ENCODE data around the gene TFAP2B.
A peak's percentile ranks its signal among the peaks of the same experiment; 100 is the strongest.

Gene TFAP2B

GRCh38 chr6:50816947-50817645 lies 1.6 kb upstream of the TFAP2B start:
- Histone ChIP-seq H3K36me3 (ENCODE audit: control insufficient read depth, insufficient read depth, low read length, severe bottlenecking) (no peaks in the 10 kb centered on the region), H3K27me3 (replicated peaks; ENCODE audit: control insufficient read depth, insufficient read depth, low read length) (peaks cover 52% of the 10 kb centered on the region), H3K4me1 (ENCODE audit: control insufficient read depth, insufficient read depth, low read length) (no peaks in the 10 kb centered on the region), H3K9ac (ENCODE audit: low read length) (no peak overlapping the region), H3K4me3 (ENCODE audit: low read length) (no peak overlapping the region), H3K9me3 (ENCODE audit: control insufficient read depth, low read length) (no peaks in the 10 kb centered on the region)
- no peak for DNase-seq (ENCODE audit: low read depth)

- Histone ChIP-seq H3K9me3 (ENCODE audit: control insufficient read depth, low read length) (no peaks in the 10 kb centered on the region), H3K27me3 (replicated peaks; ENCODE audit: control insufficient read depth, insufficient read depth, low read length) (peaks cover 57% of the 10 kb centered on the region)
These were observed 1.1 kb upstream of the TFAP2B start for GRCh38 chr6:50817646-50817950.

GRCh38 chr6:50818020-50818419 lies 651 bp upstream of the TFAP2B start:
- H3K36me3 ChIP-seq (ENCODE audit: control insufficient read depth, insufficient read depth, low read length, severe bottlenecking), result no peaks in the 10 kb centered on the region
- H3K4me1 ChIP-seq (ENCODE audit: control insufficient read depth, insufficient read depth, low read length), result no peaks in the 10 kb centered on the region
- no peak overlapping the region for H3K4me3 ChIP-seq (ENCODE audit: low read length)
- DNase-seq (ENCODE audit: low read depth), result no peak
- H3K9me3 ChIP-seq (ENCODE audit: control insufficient read depth, low read length), result no peaks in the 10 kb centered on the region
- no peak overlapping the region for H3K9ac ChIP-seq (ENCODE audit: low read length)
- H3K27me3 ChIP-seq (replicated peaks; ENCODE audit: control insufficient read depth, insufficient read depth, low read length), result peaks cover 61% of the 10 kb centered on the region

More at GRCh38 chr6:50817646-50817950, 1.1 kb upstream of the TFAP2B start:
- Histone ChIP-seq H3K4me1 (ENCODE audit: control insufficient read depth, insufficient read depth, low read length) (no peaks in the 10 kb centered on the region), H3K4me3 (ENCODE audit: low read length) (no peak overlapping the region), H3K9ac (ENCODE audit: low read length) (no peak overlapping the region), H3K36me3 (ENCODE audit: control insufficient read depth, insufficient read depth, low read length, severe bottlenecking) (no peaks in the 10 kb centered on the region)
- no peak for DNase-seq (ENCODE audit: low read depth)

GRCh38 chr6:50819466-50819903 lies 814 bp downstream of the TFAP2B start:
- H3K27me3 ChIP-seq (replicated peaks; ENCODE audit: control insufficient read depth, insufficient read depth, low read length), result peaks cover 67% of the 10 kb centered on the region
- no peak overlapping the region for H3K9ac ChIP-seq (ENCODE audit: low read length)
- DNase-seq (ENCODE audit: low read depth), result peak; percentile 13
- no peaks in the 10 kb centered on the region for H3K9me3 ChIP-seq (ENCODE audit: control insufficient read depth, low read length)
- no peaks in the 10 kb centered on the region for H3K4me1 ChIP-seq (ENCODE audit: control insufficient read depth, insufficient read depth, low read length)
- no peaks in the 10 kb centered on the region for H3K36me3 ChIP-seq (ENCODE audit: control insufficient read depth, insufficient read depth, low read length, severe bottlenecking)
- H3K4me3 ChIP-seq (ENCODE audit: low read length), result peak overlapping the region; percentile 46

GRCh38 chr6:50819904-50820868 lies 1.5 kb downstream of the TFAP2B start:
- DNase-seq (ENCODE audit: low read depth), result peak; percentile 3
- no peaks in the 10 kb centered on the region for H3K36me3 ChIP-seq (ENCODE audit: control insufficient read depth, insufficient read depth, low read length, severe bottlenecking)
- H3K27me3 ChIP-seq (replicated peaks; ENCODE audit: control insufficient read depth, insufficient read depth, low read length), result peaks cover 74% of the 10 kb centered on the region
- no peak overlapping the region for H3K9ac ChIP-seq (ENCODE audit: low read length)
- no peak overlapping the region for H3K4me3 ChIP-seq (ENCODE audit: low read length)
- H3K9me3 ChIP-seq (ENCODE audit: control insufficient read depth, low read length), result no peaks in the 10 kb centered on the region
- H3K4me1 ChIP-seq (ENCODE audit: control insufficient read depth, insufficient read depth, low read length), result no peaks in the 10 kb centered on the region

GRCh38 chr6:50820869-50821264 lies 2.2 kb downstream of the TFAP2B start:
- H3K4me3 ChIP-seq (ENCODE audit: low read length), result no peak overlapping the region
- no peaks in the 10 kb centered on the region for H3K36me3 ChIP-seq (ENCODE audit: control insufficient read depth, insufficient read depth, low read length, severe bottlenecking)
- no peaks in the 10 kb centered on the region for H3K4me1 ChIP-seq (ENCODE audit: control insufficient read depth, insufficient read depth, low read length)
- peaks cover 81% of the 10 kb centered on the region for H3K27me3 ChIP-seq (replicated peaks; ENCODE audit: control insufficient read depth, insufficient read depth, low read length)
- no peak for DNase-seq (ENCODE audit: low read depth)
- no peak overlapping the region for H3K9ac ChIP-seq (ENCODE audit: low read length)
- no peaks in the 10 kb centered on the region for H3K9me3 ChIP-seq (ENCODE audit: control insufficient read depth, low read length)

GRCh38 chr6:50821441-50822077 lies 2.9 kb downstream of the TFAP2B start:
- Histone ChIP-seq H3K4me1 (ENCODE audit: control insufficient read depth, insufficient read depth, low read length) (no peaks in the 10 kb centered on the region), H3K36me3 (ENCODE audit: control insufficient read depth, insufficient read depth, low read length, severe bottlenecking) (no peaks in the 10 kb centered on the region), H3K9me3 (ENCODE audit: control insufficient read depth, low read length) (no peaks in the 10 kb centered on the region), H3K9ac (ENCODE audit: low read length) (no peak overlapping the region), H3K4me3 (ENCODE audit: low read length) (no peak overlapping the region), H3K27me3 (replicated peaks; ENCODE audit: control insufficient read depth, insufficient read depth, low read length) (peaks cover 88% of the 10 kb centered on the region)
- DNase-seq (ENCODE audit: low read depth), result no peak

- H3K9me3 ChIP-seq (ENCODE audit: control insufficient read depth, low read length), result no peaks in the 10 kb centered on the region
- no peaks in the 10 kb centered on the region for H3K4me1 ChIP-seq (ENCODE audit: control insufficient read depth, insufficient read depth, low read length)
- H3K36me3 ChIP-seq (ENCODE audit: control insufficient read depth, insufficient read depth, low read length, severe bottlenecking), result no peaks in the 10 kb centered on the region
- no peak for DNase-seq (ENCODE audit: low read depth)
- H3K27me3 ChIP-seq (replicated peaks; ENCODE audit: control insufficient read depth, insufficient read depth, low read length), result peaks cover 89% of the 10 kb centered on the region
- no peak overlapping the region for H3K9ac ChIP-seq (ENCODE audit: low read length)
- no peak overlapping the region for H3K4me3 ChIP-seq (ENCODE audit: low read length)
These were observed 3.4 kb downstream of the TFAP2B start for GRCh38 chr6:50822078-50822476.

- Histone ChIP-seq H3K4me3 (ENCODE audit: low read length) (no peak overlapping the region), H3K9me3 (ENCODE audit: control insufficient read depth, low read length) (no peaks in the 10 kb centered on the region), H3K36me3 (ENCODE audit: control insufficient read depth, insufficient read depth, low read length, severe bottlenecking) (no peaks in the 10 kb centered on the region), H3K4me1 (ENCODE audit: control insufficient read depth, insufficient read depth, low read length) (no peaks in the 10 kb centered on the region), H3K9ac (ENCODE audit: low read length) (no peak overlapping the region), H3K27me3 (replicated peaks; ENCODE audit: control insufficient read depth, insufficient read depth, low read length) (peaks cover 89% of the 10 kb centered on the region)
- DNase-seq (ENCODE audit: low read depth), result no peak
These were observed 4.6 kb downstream of the TFAP2B start for GRCh38 chr6:50823094-50823920.

GRCh38 chr6:50824552-50824951 lies 5.9 kb downstream of the TFAP2B start:
- no peaks in the 10 kb centered on the region for H3K4me1 ChIP-seq (ENCODE audit: control insufficient read depth, insufficient read depth, low read length)
- no peak for DNase-seq (ENCODE audit: low read depth)
- H3K9ac ChIP-seq (ENCODE audit: low read length), result no peak overlapping the region
- no peaks in the 10 kb centered on the region for H3K9me3 ChIP-seq (ENCODE audit: control insufficient read depth, low read length)
- no peak overlapping the region for H3K4me3 ChIP-seq (ENCODE audit: low read length)
- peaks cover 83% of the 10 kb centered on the region for H3K27me3 ChIP-seq (replicated peaks; ENCODE audit: control insufficient read depth, insufficient read depth, low read length)
- H3K36me3 ChIP-seq (ENCODE audit: control insufficient read depth, insufficient read depth, low read length, severe bottlenecking), result no peaks in the 10 kb centered on the region
